ENCODE data around the gene SAC3D1.

Gene SAC3D1

GRCh38 chr11:65026810-65027209 lies 14.2 kb upstream of the SAC3D1 start:
- DNase-seq (ENCODE audit: low read depth in 2 of 2), result no peak

GRCh38 chr11:65027213-65028067 lies 13.6 kb upstream of the SAC3D1 start, which contains the start of gene SNX15:
TSS of gene SNX15 (plus strand) at chr11:65027439. CDS start at chr11:65027538, 99 bp downstream.
- DNase-seq (ENCODE audit: low read depth in 2 of 2), result peak; percentile 84 to 88

- no peak for DNase-seq (ENCODE audit: low read depth in 2 of 2)
Measured at GRCh38 chr11:65032216-65032615, 8.8 kb upstream of the SAC3D1 start.

GRCh38 chr11:65034423-65034822 lies 6.6 kb upstream of the SAC3D1 start:
- no peak for DNase-seq (ENCODE audit: low read depth in 2 of 2)

GRCh38 chr11:65035579-65035978 lies 5.4 kb upstream of the SAC3D1 start:
- no peak for DNase-seq (ENCODE audit: low read depth in 2 of 2)

- no peak for DNase-seq (ENCODE audit: low read depth in 2 of 2)
Measured at GRCh38 chr11:65036931-65037330, 4.1 kb upstream of the SAC3D1 start.

GRCh38 chr11:65040520-65040846 lies 527 bp upstream of the SAC3D1 start:
- no peak for DNase-seq (ENCODE audit: low read depth in 2 of 2)

GRCh38 chr11:65042891-65043290 lies 1.9 kb downstream of the SAC3D1 start:
- DNase-seq (ENCODE audit: low read depth in 2 of 2), result no peak

- DNase-seq (ENCODE audit: low read depth in 2 of 2), result no peak
Measured at GRCh38 chr11:65043881-65044501, 3.0 kb downstream of the SAC3D1 start.

GRCh38 chr11:65045061-65045460 lies 4.1 kb downstream of the SAC3D1 start:
- no peak for DNase-seq (ENCODE audit: low read depth in 2 of 2)

GRCh38 chr11:65045728-65046127 lies 4.7 kb downstream of the SAC3D1 start:
- no peak for DNase-seq (ENCODE audit: low read depth in 2 of 2)

- DNase-seq (ENCODE audit: low read depth in 2 of 2), result peak; percentile 24 to 29
Measured at GRCh38 chr11:65047581-65048422, 6.8 kb downstream of the SAC3D1 start.

GRCh38 chr11:65051398-65051858 lies 10.4 kb downstream of the SAC3D1 start:
- DNase-seq (ENCODE audit: low read depth in 2 of 2), result no peak

GRCh38 chr11:65053827-65054508 lies 13.0 kb downstream of the SAC3D1 start:
- DNase-seq (ENCODE audit: low read depth in 2 of 2), result no peak

- no peak for DNase-seq (ENCODE audit: low read depth in 2 of 2)
Measured at GRCh38 chr11:65055538-65055937, 14.5 kb downstream of the SAC3D1 start.

GRCh38 chr11:65056999-65057398 lies 16.0 kb downstream of the SAC3D1 start:
- DNase-seq (ENCODE audit: low read depth in 2 of 2), result no peak

- DNase-seq (ENCODE audit: low read depth in 2 of 2), result no peak
Measured at GRCh38 chr11:65057526-65057925, 16.5 kb downstream of the SAC3D1 start.

GRCh38 chr11:65058012-65058411 lies 17.0 kb downstream of the SAC3D1 start:
- no peak for DNase-seq (ENCODE audit: low read depth in 2 of 2)

- no peak for DNase-seq (ENCODE audit: low read depth in 2 of 2)
Measured at GRCh38 chr11:65058419-65059054, 17.5 kb downstream of the SAC3D1 start, which contains the start of gene NAALADL1. TSS of gene NAALADL1 (minus strand) at chr11:65058553. CDS start at chr11:65058521, 32 bp downstream.

GRCh38 chr11:65059523-65059922 lies 18.5 kb downstream of the SAC3D1 start:
- DNase-seq (ENCODE audit: low read depth in 2 of 2), result no peak
